ENCODE measurements around the gene CTSF.

DNA sequence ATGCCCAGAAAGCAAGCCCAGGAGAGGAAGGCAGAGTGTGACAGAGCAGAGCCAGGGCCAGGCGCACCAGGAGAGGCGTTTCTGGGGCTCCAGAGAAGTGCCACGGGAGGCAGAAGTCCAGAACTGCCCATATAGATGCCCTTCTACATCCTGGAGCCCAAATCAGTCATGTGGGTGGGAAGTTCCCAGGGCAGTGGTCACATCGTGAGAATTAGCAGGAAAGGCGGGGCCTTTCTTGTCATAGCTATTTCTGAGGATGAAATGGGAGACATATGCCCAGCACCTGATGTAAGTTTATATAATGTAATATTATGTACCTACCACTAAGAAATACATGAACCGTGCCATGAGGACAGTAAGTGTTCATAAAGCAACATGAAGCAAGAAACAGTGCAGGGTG lies 35.6 kb downstream of the CTSF start:
- TF ChIP-seq, protein P1, sequence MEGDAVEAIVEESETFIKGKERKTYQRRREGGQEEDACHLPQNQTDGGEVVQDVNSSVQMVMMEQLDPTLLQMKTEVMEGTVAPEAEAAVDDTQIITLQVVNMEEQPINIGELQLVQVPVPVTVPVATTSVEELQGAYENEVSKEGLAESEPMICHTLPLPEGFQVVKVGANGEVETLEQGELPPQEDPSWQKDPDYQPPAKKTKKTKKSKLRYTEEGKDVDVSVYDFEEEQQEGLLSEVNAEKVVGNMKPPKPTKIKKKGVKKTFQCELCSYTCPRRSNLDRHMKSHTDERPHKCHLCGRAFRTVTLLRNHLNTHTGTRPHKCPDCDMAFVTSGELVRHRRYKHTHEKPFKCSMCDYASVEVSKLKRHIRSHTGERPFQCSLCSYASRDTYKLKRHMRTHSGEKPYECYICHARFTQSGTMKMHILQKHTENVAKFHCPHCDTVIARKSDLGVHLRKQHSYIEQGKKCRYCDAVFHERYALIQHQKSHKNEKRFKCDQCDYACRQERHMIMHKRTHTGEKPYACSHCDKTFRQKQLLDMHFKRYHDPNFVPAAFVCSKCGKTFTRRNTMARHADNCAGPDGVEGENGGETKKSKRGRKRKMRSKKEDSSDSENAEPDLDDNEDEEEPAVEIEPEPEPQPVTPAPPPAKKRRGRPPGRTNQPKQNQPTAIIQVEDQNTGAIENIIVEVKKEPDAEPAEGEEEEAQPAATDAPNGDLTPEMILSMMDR (IDR thresholded peaks at IDR 0.05; ENCODE audit: low read depth, low read length) = no peak
- no peak for TF ChIP-seq POLR2A (IDR thresholded peaks at IDR 0.05; ENCODE audit: extremely low read depth, insufficient read length)
